Measurements from ENCODE around the gene KIAA0825. TPM values are rescaled to one million over a fixed set of nuclear protein-coding genes. Genes with fewer than 3 reads are reported as not detected.

KIAA0825 gene
- total RNA-seq, 4 donors from 2014 or later = 4.8 to 11.8 (median 7.2) TPM

- no peaks in the 10 kb centered on the region for H3K9me3 ChIP-seq
- H3K4me1 ChIP-seq = no peaks in the 10 kb centered on the region
- DNase-seq (ENCODE audit: low spot score in 2 of 2) = no peak
- TF ChIP-seq EP300 (IDR thresholded peaks at IDR 0.05) (no peak), POLR2A (IDR thresholded peaks at IDR 0.05) (no peak)
- TF ChIP-seq, protein P1, sequence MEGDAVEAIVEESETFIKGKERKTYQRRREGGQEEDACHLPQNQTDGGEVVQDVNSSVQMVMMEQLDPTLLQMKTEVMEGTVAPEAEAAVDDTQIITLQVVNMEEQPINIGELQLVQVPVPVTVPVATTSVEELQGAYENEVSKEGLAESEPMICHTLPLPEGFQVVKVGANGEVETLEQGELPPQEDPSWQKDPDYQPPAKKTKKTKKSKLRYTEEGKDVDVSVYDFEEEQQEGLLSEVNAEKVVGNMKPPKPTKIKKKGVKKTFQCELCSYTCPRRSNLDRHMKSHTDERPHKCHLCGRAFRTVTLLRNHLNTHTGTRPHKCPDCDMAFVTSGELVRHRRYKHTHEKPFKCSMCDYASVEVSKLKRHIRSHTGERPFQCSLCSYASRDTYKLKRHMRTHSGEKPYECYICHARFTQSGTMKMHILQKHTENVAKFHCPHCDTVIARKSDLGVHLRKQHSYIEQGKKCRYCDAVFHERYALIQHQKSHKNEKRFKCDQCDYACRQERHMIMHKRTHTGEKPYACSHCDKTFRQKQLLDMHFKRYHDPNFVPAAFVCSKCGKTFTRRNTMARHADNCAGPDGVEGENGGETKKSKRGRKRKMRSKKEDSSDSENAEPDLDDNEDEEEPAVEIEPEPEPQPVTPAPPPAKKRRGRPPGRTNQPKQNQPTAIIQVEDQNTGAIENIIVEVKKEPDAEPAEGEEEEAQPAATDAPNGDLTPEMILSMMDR (IDR thresholded peaks at IDR 0.05) = no peak
- WGBS, 2 donors = 61 to 66% methylated on average over 2 of the region's 2 CpGs
- no peak overlapping the region for H3K27ac ChIP-seq
- no peak overlapping the region for H3K4me3 ChIP-seq
- H3K27me3 ChIP-seq = no peaks in the 10 kb centered on the region
- peaks cover 0 to 11% (median 0%) of the 10 kb centered on the region in 3 donors for H3K36me3 ChIP-seq
Measured at GRCh38 chr5:94375801-94376200, 242.6 kb downstream of the KIAA0825 start.

- Histone ChIP-seq H3K4me1 (no peaks in the 10 kb centered on the region), H3K36me3 (peaks cover 0 to 9% (median 0%) of the 10 kb centered on the region in 3 donors), H3K27ac (no peak overlapping the region), H3K9me3 (no peaks in the 10 kb centered on the region), H3K27me3 (no peaks in the 10 kb centered on the region), H3K4me3 (no peak overlapping the region)
- no peak for DNase-seq (ENCODE audit: low spot score in 2 of 2)
- TF ChIP-seq, protein P1 (IDR thresholded peaks at IDR 0.05) = no peak
- TF ChIP-seq POLR2A (IDR thresholded peaks at IDR 0.05) (no peak), EP300 (IDR thresholded peaks at IDR 0.05) (no peak)
Measured at GRCh38 chr5:94374336-94374735, 244.1 kb downstream of the KIAA0825 start.

DNA sequence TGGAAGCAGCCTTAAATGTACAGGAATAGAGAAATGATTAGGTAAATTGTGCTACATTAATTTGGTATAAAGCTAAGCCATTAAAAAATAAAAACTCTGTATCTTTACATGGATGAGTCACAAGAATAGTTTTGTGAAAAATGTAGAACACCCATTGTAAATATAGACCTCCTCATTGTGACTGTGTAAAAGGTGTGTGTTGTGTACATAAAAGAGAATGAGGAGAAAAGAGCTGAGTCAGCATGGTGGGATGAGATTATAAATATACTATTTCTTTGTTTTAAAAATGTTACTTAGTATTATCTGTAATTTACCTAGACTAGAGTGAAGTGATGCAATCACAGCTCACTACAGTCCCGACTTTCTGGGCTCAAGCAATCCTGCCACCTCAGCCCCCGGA, 250.5 kb downstream of the KIAA0825 start:
- Histone ChIP-seq H3K4me3 (no peak overlapping the region), H3K4me1 (no peaks in the 10 kb centered on the region), H3K9me3 (no peaks in the 10 kb centered on the region), H3K27me3 (no peaks in the 10 kb centered on the region), H3K27ac (no peak overlapping the region), H3K36me3 (peaks cover 0 to 9% (median 0%) of the 10 kb centered on the region in 3 donors)
- 93 to 98% methylated on average over 2 of the region's 2 CpGs for WGBS, 2 donors
- no peak for DNase-seq (ENCODE audit: low spot score in 2 of 2)
- TF ChIP-seq EP300 (IDR thresholded peaks at IDR 0.05) (no peak), POLR2A (IDR thresholded peaks at IDR 0.05) (no peak)
- TF ChIP-seq, protein P1 (IDR thresholded peaks at IDR 0.05) = no peak

DNA sequence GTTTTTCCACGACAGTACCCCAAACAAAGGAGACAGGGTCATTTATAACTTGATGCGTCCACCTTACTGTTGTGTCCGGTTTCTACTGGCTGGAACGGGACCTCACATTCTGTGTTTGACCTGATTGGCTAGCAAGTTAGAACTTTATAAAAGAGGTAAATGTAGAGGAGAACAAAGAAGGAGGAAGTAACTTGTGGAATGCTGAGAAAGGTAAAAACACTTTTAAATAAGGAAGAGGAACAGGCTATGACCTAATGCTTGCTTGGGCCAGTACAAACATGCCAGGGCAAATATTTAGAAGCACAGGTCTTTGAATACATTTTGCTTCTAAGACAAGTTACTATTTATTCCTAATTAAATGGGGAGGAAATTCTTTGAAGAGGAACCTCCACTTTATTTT, 251.6 kb downstream of the KIAA0825 start:
- TF ChIP-seq POLR2A (IDR thresholded peaks at IDR 0.05) (no peak), EP300 (IDR thresholded peaks at IDR 0.05) (no peak)
- TF ChIP-seq, protein P1 (IDR thresholded peaks at IDR 0.05) = no peak
- DNase-seq (ENCODE audit: low spot score in 2 of 2) = no peak
- H3K4me1 ChIP-seq = no peaks in the 10 kb centered on the region
- no peaks in the 10 kb centered on the region for H3K36me3 ChIP-seq
- 90 to 95% methylated on average over 4 of the region's 4 CpGs for WGBS, 2 donors
- no peak overlapping the region for H3K27ac ChIP-seq
- no peaks in the 10 kb centered on the region for H3K9me3 ChIP-seq
- no peak overlapping the region for H3K4me3 ChIP-seq
- no peaks in the 10 kb centered on the region for H3K27me3 ChIP-seq

DNA sequence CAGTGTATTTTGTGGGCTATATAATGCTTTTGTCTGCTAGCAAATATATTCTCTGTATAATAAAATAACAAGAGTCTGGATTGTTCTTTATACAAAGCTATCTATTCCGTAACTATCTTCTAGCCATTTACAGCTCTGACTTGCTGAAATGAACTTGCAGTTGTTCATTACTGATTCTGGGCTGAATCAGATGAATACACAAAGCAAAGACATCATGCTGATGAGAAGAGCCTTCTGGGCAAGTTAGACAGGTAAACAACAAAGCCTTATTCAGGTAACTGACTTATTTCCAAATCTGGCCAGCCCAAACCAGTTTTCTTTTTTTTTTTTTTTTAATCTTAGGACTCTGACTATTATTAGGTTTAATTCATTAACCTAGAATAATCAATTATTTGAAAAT, 255.5 kb downstream of the KIAA0825 start:
- no peak for DNase-seq (ENCODE audit: low spot score in 2 of 2)
- Histone ChIP-seq H3K27me3 (no peaks in the 10 kb centered on the region), H3K27ac (no peak overlapping the region), H3K9me3 (no peaks in the 10 kb centered on the region), H3K4me1 (no peaks in the 10 kb centered on the region), H3K4me3 (no peak overlapping the region), H3K36me3 (no peaks in the 10 kb centered on the region)
- 64 to 78% methylated on average over 1 of the region's 1 CpG for WGBS, 2 donors
- TF ChIP-seq, protein P1 (IDR thresholded peaks at IDR 0.05) = no peak
- TF ChIP-seq POLR2A (IDR thresholded peaks at IDR 0.05) (no peak), EP300 (IDR thresholded peaks at IDR 0.05) (no peak)

Data from tibial nerve (tissue), 4 donors.